LNCAP (cell line): ENCODE data around the gene PCARE.

Experiments
- CTCF ChIP-seq: fragments of 450-650 bp; IDR thresholded peaks from 2 replicates; pipeline ENCODE4 v1.5.1; 2017; ENCODE audit warnings: mild to moderate bottlenecking

Gene PCARE

GRCh38 chr2:29064346-29064715 is 10.0 kb downstream of the PCARE start:
- no peak for TF ChIP-seq CTCF

GRCh38 chr2:29063646-29064345 is 10.5 kb downstream of the PCARE start:
- no peak for TF ChIP-seq CTCF

- no peak for TF ChIP-seq CTCF
These were observed 11.3 kb downstream of the PCARE start for GRCh38 chr2:29063056-29063455.

GRCh38 chr2:29062371-29062770 is 12.0 kb downstream of the PCARE start:
- TF ChIP-seq CTCF = no peak

GRCh38 chr2:29061616-29062015 is 12.7 kb downstream of the PCARE start:
- no peak for TF ChIP-seq CTCF

GRCh38 chr2:29061176-29061575 is 13.1 kb downstream of the PCARE start:
- no peak for TF ChIP-seq CTCF

GRCh38 chr2:29060441-29060840 is 13.9 kb downstream of the PCARE start:
- no peak for TF ChIP-seq CTCF

- no peak for TF ChIP-seq CTCF
These were observed 14.7 kb downstream of the PCARE start for GRCh38 chr2:29059624-29060023.
